Measurements from ENCODE around the gene HDHD2.

DNA sequence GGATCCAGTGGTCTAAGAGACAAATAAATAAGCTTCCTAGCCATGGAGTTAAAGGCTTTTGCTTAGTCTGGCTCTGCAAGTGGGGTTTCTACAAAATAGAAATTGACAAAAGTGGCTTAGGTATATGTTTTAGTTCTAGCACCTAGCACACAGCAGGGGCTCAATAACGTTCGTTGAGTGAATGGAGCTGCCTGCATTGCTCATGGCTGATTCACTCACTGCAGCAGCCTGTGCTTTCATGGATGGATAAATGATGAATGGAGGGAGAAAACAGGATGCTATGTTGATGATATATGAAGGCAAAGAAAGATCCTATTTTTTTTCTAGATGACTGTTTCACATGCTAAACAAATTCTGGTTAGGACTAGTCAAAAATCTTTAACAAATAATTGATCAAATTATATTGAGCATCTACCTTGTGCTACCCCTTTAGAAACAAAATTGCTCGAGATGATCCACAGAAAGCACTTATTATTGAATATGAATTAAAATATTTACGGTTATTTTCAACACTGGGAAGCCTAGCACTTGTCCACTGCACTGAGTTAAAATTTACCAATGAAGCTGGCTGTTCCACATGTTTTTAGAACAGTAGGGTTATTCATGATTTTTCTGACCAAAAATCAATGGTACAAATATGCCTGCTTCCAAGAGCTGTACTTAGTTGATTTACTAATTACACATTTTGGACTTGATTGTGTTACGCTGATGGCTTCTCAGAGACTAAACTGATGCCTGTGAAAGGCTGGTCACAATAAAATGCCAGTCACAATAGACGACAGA is 39.6 kb downstream of the HDHD2 start:
- TF ChIP-seq, protein P1, sequence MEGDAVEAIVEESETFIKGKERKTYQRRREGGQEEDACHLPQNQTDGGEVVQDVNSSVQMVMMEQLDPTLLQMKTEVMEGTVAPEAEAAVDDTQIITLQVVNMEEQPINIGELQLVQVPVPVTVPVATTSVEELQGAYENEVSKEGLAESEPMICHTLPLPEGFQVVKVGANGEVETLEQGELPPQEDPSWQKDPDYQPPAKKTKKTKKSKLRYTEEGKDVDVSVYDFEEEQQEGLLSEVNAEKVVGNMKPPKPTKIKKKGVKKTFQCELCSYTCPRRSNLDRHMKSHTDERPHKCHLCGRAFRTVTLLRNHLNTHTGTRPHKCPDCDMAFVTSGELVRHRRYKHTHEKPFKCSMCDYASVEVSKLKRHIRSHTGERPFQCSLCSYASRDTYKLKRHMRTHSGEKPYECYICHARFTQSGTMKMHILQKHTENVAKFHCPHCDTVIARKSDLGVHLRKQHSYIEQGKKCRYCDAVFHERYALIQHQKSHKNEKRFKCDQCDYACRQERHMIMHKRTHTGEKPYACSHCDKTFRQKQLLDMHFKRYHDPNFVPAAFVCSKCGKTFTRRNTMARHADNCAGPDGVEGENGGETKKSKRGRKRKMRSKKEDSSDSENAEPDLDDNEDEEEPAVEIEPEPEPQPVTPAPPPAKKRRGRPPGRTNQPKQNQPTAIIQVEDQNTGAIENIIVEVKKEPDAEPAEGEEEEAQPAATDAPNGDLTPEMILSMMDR (IDR thresholded peaks at IDR 0.05; ENCODE audit: low read length): no peak
- TF ChIP-seq EZH2 (optimal IDR thresholded peaks at IDR 0.05; ENCODE audit: low read depth, low read length): no peak

All from MM.1S (cell line).